ENCODE data around the gene ISCU. TPM values are rescaled to one million over a fixed set of nuclear protein-coding genes. Genes with fewer than 3 reads are reported as not detected.

Gene ISCU
- total RNA-seq, 4 donors from 2014 or later = 172 to 269 (median 185) TPM

GRCh38 chr12:108530161-108530560, 32.2 kb upstream of the ISCU start:
- TF ChIP-seq CTCF (IDR thresholded peaks at IDR 0.05) (no peak), EP300 (IDR thresholded peaks at IDR 0.05) (no peak), POLR2A (IDR thresholded peaks at IDR 0.05) (no peak)
- Histone ChIP-seq H3K4me3 (no peak overlapping the region), H3K27me3 (no peaks in the 10 kb centered on the region), H3K36me3 (peaks cover 2 to 90% (median 52%) of the 10 kb centered on the region in 3 donors), H3K27ac (no peak overlapping the region), H3K4me1 (no peaks in the 10 kb centered on the region), H3K9me3 (no peaks in the 10 kb centered on the region)
- DNase-seq (ENCODE audit: low spot score in 2 of 2) = no peak
- WGBS, 2 donors = 88 to 92% methylated on average over 9 of the region's 9 CpGs

- Histone ChIP-seq H3K4me1 (no peaks in the 10 kb centered on the region), H3K36me3 (peaks cover under 1 to 90% (median 52%) of the 10 kb centered on the region in 3 donors), H3K27me3 (no peaks in the 10 kb centered on the region), H3K27ac (no peak overlapping the region), H3K4me3 (no peak overlapping the region), H3K9me3 (no peaks in the 10 kb centered on the region)
- no peak for DNase-seq (ENCODE audit: low spot score in 2 of 2)
- WGBS, 2 donors = 86 to 94% methylated on average over 15 of the region's 15 CpGs
- TF ChIP-seq CTCF (IDR thresholded peaks at IDR 0.05) = no peak
Observed at GRCh38 chr12:108531929-108532848, 30.2 kb upstream of the ISCU start.

GRCh38 chr12:108538146-108538545, 24.2 kb upstream of the ISCU start:
- TF ChIP-seq POLR2A (IDR thresholded peaks at IDR 0.05) (no peak), EP300 (IDR thresholded peaks at IDR 0.05) (no peak), CTCF (IDR thresholded peaks at IDR 0.05) (no peak)
- Histone ChIP-seq H3K27ac (no peak overlapping the region), H3K4me1 (peaks cover 0 to 12% (median 2%) of the 10 kb centered on the region in 4 donors), H3K27me3 (no peaks in the 10 kb centered on the region), H3K4me3 (no peak overlapping the region), H3K36me3 (peaks cover 0 to 55% (median 15%) of the 10 kb centered on the region in 3 donors), H3K9me3 (no peaks in the 10 kb centered on the region)
- 75 to 89% methylated on average over 6 of the region's 6 CpGs for WGBS, 2 donors
- DNase-seq (ENCODE audit: low spot score in 2 of 2) = no peak

- H3K9me3 ChIP-seq = no peaks in the 10 kb centered on the region
- H3K27me3 ChIP-seq = no peaks in the 10 kb centered on the region
- peaks cover 0 to 61% (median 15%) of the 10 kb centered on the region in 3 donors for H3K36me3 ChIP-seq
- no peak overlapping the region for H3K4me3 ChIP-seq
- no peak for DNase-seq (ENCODE audit: low spot score in 2 of 2)
- 93% methylated on average over 10 of the region's 10 CpGs for WGBS, 2 donors
- peaks cover 0 to 12% (median 2%) of the 10 kb centered on the region in 4 donors for H3K4me1 ChIP-seq
- no peak overlapping the region for H3K27ac ChIP-seq
- TF ChIP-seq CTCF (IDR thresholded peaks at IDR 0.05) (no peak), EP300 (IDR thresholded peaks at IDR 0.05) (no peak), POLR2A (IDR thresholded peaks at IDR 0.05) (no peak)
Observed at GRCh38 chr12:108538616-108539195, 23.7 kb upstream of the ISCU start.

- Histone ChIP-seq H3K4me1 (peaks cover 0 to 19% (median 2%) of the 10 kb centered on the region in 4 donors), H3K9me3 (no peaks in the 10 kb centered on the region), H3K36me3 (peaks cover 0 to 64% (median 4%) of the 10 kb centered on the region in 3 donors), H3K4me3 (no peak overlapping the region), H3K27ac (no peak overlapping the region), H3K27me3 (no peaks in the 10 kb centered on the region)
- no peak for TF ChIP-seq EP300 (IDR thresholded peaks at IDR 0.05)
- TF ChIP-seq POLR2A (IDR thresholded peaks at IDR 0.05) = no peak
- TF ChIP-seq CTCF (IDR thresholded peaks at IDR 0.05) = no peak
- 79 to 82% methylated on average over 4 of the region's 4 CpGs for WGBS, 2 donors
- no peak for DNase-seq (ENCODE audit: low spot score in 2 of 2)
Observed at GRCh38 chr12:108542320-108542719, 20.1 kb upstream of the ISCU start.
